NCI-H748 treated with DMSO at 0.1 percent for 48 hours (cell line): ENCODE results near the gene SYNGR2.
A peak's percentile ranks its signal among the peaks of the same experiment; 100 is the strongest.
"Not testable (repeated sequence)": the region's sequence is repeated elsewhere in the genome, so short reads cannot be mapped to it uniquely, and the experiment has no call there.

Experiments
- DNase-seq: peaks from one replicate; lab custom pipeline; 2025; lab: John Stamatoyannopoulos, UW

Gene SYNGR2

DNA sequence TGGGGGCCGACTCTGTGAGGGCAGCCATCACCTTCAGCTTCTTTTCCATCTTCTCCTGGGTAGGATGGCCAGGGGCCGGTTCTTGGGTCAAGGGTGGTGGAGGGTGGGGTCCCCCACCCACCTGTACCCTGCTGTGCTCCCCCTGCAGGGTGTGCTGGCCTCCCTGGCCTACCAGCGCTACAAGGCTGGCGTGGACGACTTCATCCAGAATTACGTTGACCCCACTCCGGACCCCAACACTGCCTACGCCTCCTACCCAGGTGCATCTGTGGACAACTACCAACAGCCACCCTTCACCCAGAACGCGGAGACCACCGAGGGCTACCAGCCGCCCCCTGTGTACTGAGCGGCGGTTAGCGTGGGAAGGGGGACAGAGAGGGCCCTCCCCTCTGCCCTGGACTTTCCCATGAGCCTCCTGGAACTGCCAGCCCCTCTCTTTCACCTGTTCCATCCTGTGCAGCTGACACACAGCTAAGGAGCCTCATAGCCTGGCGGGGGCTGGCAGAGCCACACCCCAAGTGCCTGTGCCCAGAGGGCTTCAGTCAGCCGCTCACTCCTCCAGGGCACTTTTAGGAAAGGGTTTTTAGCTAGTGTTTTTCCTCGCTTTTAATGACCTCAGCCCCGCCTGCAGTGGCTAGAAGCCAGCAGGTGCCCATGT lies 3.3 kb downstream of the SYNGR2 start:
- not testable (repeated sequence) for DNase-seq

DNA sequence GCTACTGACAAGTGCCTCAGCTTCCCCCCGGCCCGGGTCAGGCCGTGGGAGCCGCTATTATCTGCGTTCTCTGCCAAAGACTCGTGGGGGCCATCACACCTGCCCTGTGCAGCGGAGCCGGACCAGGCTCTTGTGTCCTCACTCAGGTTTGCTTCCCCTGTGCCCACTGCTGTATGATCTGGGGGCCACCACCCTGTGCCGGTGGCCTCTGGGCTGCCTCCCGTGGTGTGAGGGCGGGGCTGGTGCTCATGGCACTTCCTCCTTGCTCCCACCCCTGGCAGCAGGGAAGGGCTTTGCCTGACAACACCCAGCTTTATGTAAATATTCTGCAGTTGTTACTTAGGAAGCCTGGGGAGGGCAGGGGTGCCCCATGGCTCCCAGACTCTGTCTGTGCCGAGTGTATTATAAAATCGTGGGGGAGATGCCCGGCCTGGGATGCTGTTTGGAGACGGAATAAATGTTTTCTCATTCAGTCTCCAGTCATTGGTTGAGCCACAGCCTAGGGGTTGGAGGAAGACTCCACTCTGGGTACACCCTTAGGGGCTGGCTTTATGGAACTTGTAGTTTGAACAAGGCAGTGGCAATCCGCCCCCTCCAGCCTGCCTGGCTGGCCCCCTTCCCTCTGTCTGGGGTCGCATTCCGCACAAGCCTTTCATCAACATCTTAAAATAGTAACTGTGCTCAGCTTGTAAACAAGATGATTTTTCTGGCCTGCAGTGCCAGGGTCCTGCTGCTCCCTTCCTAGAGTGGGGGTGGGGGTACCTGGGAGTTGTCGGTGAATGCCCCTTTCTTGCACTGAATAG lies 4.1 kb downstream of the SYNGR2 start:
- no peak for DNase-seq

DNA sequence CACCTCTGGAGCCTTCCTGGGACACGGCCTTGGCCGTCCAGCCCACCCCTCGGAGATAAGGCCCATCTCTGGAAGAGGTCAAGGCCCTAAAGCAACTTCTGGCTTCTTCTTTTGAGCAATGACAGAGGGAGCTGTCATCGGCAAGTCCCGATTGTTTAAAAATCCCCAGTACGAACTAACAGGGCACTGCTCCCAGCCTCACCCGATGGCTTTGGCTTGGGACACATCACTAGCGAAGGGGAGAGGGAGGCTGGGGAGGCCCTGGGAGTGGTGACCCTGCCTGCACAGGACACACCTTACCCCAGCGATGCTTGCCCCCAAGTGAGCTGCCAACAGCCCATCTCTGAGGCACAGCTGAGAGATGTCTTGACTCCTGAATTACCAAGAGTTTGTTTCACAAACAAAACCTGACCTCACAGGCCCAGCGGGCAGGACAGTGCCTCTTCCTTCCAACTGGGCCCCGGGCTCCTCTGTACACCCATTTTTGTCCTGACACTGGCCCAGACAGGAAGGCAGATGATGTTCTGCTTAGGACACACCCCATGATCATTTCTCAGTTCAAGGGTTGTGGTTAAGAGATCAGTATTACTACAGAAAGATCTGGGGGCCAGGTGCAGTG lies 4.8 kb downstream of the SYNGR2 start:
- no peak for DNase-seq

DNA sequence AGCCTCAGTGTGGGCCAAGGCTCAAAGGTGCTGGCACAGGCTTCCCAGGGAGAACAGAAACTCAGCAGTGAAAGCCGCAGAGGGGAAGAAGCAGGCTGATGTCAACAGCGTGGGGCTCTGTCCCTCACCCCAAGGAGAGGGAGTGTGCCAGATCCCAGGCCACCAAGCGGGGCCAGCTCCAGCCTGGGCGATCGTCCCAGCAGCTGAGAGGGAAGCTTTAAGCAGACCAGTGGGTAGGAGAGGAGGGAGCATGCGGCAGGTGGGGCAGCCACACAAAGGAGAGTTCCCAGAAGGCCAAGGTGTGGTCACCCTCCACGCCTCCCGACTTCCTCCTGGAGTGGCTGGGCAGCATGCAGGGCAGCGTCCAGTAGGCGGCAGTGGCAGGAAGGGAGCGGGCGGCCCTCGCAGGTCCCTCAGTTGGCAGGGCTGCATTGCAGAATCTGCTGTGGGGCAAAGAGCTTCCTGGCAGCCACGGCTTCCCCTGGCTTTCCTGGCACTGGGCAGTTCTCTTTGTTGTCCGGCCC lies 6.0 kb downstream of the SYNGR2 start:
- DNase-seq, result no peak

DNA sequence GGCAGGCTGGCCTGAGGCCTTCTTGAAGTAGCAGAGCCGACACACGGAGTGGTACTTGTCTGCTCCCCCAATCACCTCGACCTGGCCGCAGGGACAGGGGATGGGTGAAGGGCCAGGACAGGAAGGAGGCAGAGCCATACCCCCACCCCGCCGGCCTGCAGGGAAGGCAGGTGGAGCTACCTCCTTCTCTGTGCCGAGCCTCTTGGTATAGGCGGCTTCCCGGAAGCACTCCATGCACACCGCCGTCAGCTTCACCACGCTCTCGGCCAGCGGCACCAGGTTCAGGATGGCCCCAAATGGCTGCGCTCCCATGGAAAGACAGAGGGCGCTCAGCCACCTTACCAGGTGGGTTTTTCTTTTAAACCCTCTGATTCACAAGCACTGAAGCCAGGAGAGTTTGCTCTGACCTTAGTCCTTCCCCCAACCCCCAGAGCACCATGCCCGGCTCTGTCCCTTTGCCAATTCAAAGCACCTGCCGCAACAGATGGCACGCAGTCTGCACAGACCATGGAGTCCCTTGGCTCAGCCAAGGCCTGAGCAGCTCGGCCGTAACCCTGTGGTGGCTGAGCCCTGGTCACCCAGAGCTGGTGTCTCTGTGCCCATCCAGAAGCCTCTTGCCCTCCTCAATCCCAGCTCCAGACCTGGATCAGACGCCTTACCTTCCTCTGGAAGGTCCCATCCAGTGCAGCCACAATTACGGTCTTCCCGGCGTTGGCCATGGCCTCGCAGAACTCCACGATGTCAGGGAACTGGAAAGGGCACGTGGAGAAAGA lies 6.7 kb downstream of the SYNGR2 start:
- DNase-seq, result no peak

DNA sequence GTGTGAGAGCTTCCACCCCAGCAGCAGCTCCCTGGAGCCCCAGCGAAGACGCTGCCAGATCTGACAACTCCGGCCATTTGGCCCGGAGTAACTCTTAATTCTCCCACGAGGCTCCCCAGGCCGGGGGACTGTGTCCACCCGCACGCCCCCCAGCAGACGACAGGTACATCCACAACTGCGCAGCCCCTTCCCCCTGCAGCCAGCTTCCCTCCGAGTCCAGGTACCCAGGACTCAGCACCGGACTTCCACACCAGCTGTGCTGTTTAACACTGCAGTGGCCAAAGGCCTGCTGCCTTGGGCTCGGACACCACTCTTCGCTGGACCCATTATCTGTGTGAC lies 7.2 kb downstream of the SYNGR2 start:
- DNase-seq, result no peak

DNA sequence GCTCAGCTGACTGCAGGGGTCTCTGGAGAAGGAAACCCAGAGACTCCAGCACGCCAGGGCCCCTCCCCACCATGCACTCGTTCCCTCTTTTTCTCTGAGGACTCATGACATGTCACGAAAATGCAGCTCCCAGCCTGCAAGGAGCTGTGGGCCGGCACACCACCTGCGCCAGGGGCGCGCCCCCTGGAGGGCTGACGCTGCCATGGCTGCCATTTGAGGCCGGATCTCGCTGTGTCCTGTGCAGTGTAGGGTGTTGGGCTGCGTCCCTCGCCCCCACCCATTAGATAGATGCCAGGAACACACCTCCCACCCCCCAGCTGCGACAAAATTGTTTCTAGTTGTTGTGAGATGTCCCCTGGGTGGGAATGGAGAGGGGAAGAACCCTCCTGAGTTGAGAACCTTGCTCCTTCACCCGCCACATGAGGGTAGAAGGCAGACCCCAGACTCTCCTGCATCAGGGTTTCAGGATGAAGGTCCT lies 8.2 kb downstream of the SYNGR2 start:
- DNase-seq, result no peak

DNA sequence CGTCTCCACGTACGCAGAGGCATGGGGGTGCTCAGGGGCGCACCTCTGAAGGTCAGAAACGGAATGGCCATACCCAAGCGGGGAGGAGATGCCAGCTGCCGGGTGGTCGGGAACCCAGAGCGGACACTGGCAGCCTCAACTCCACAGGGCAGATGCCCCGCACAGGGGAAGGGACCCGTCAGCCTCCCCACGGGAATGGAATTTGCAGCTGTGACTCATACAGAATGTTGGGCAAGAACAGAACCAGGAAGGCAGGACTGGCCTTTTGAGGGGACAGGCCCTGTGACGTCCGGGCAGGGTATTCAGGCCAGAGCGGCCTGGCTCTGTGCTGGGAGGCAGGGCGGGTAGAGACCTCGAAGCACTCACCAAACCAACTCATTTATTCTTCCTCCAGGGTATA lies 11.0 kb downstream of the SYNGR2 start:
- no peak for DNase-seq

DNA sequence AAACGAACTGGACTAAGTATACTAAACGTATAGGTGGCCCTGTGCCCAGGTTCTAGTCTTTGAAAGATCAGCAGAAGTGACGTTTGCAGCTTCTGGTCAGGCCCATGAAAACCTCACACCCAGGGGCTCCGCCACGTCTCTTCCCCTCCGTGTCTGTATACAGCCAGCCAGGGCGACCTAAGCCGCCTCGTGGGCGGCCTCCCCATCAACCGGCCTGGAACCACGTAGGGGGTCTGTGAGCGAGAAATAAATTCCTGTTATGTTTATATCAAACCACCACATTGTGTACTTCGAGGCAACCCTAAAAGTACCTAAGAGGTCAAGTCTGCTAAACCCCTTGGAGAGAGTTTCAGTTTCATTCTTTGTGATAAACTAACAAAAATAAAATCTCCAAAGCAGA lies 11.7 kb downstream of the SYNGR2 start:
- DNase-seq, result no peak

DNA sequence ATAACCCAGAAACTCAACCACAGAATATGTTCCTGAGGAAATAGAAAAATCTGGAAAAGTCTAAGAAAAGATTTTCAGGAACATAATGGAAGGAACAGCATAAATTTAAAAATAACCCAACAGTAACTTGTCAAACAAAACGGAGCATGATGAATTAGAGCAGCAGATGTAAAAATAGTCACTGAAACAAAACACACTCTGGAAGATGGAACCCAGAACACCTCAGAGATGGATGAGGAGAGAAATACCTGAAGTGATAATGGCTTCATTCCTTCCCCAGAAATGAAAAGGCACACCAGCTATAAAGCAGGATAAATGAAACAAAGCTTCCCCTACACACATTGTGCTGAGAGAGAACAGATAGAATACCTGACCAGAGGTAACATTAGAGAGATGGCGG lies 12.1 kb downstream of the SYNGR2 start:
- DNase-seq, result no peak

DNA sequence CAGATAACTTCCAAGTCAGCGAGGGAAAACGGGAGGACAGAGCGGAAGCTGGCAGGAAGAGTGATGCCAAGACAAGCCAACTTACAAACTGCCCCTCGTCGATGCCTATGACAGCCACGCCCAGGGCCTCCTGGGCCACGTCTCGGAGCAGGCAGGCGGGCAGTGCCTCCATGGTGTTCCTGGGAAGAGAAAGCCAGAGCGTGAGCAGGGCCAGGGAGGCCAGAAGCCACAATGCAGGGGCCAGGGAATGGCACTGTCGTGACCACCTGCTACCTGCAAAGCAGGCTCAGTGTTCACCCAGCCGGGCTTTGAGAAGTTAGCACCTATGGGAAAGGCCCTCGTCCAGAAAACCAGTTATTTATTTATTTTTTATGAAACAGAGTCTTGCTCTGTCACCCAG lies 14.1 kb downstream of the SYNGR2 start:
- DNase-seq, result no peak

DNA sequence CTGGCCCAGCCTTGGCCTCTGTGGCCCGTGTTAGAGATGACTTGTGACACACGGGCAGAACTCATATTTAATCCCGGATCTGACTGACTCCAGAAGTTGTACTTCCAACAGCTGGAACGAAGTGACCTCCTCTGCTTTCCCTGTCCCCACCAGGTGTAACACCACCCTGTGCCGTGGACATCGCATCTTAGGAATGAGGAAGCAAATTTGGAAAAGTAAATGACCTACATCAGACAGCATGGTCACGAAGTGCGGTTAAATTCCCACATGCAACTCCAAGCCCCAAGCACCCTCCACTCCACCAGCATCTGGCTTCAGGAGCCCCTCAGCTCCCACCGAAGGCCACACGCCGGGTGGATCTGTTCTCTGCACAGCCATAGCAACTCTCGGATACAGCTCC lies 15.5 kb downstream of the SYNGR2 start:
- DNase-seq, result no peak

DNA sequence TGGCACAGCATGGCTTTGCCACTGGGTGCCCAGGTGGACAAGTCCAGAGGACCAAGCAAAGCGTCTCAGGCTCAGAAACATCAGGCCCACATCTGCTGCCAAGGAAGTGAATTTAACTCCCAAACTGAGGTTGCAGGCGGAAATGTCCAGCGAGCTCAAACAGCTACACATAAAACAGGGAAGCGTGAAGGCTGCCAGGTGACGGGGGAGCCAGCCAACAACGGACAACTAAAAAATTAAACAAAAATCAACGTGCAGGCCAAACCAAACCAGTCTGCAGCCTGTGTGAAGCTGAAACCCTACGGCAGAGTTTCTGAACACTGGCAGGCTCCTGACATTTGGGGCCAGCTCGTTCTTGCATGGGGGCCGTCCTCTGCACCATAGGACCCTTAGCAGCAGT lies 16.0 kb downstream of the SYNGR2 start:
- no peak for DNase-seq

DNA sequence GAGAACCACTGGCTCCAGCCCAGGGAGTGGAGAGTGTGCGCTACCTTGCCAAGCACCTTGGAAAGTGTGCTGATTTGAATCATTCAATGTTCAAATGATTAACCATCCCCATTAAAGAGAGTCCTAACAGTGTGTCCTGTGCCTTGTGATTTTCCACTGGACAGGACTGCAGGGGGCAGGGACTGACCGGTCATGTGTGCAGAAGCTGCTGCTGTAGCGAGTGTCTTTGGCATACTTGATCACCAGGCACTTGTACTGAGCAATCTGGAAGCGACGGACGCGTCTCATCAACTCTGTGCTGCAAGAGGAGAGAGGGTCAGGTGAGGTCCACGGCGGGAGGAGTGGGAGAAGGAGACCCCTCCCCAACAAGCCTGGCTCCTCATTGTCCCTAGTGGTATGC lies 16.5 kb downstream of the SYNGR2 start:
- no peak for DNase-seq

DNA sequence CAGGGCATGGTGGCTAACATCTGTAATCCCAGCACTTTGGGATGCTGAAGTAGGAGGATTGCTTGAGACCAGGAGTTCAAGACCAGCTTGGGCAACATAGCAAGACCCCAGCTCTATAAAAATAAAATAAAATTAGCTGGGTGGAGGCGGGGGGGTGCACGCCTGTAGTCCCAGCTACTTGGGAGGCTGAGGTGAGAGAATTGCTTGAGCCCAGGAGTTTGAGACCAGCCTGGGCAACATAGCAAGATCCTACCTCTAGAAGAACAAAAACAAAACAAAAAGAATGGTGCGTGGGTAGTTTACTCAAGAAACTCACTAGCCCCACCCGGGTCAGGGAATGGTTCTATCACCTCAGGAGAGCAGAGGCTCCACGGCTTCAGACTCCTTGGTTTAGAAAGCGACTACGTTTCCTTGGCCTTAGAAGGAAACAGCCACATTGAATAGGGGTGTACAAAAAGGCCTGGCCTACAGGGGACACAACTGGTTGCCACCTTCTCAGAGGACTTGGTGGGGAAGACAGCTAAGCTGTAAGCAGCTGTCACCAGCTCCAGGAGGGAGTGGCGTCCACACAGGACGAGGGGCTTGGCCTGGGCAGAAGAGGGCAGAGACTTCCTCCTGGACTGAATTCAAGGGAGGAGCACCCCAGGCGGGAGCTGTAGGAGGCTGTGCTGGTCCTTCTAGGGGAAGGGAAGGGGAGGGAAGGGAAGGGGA lies 17.8 kb downstream of the SYNGR2 start:
- no peak for DNase-seq

DNA sequence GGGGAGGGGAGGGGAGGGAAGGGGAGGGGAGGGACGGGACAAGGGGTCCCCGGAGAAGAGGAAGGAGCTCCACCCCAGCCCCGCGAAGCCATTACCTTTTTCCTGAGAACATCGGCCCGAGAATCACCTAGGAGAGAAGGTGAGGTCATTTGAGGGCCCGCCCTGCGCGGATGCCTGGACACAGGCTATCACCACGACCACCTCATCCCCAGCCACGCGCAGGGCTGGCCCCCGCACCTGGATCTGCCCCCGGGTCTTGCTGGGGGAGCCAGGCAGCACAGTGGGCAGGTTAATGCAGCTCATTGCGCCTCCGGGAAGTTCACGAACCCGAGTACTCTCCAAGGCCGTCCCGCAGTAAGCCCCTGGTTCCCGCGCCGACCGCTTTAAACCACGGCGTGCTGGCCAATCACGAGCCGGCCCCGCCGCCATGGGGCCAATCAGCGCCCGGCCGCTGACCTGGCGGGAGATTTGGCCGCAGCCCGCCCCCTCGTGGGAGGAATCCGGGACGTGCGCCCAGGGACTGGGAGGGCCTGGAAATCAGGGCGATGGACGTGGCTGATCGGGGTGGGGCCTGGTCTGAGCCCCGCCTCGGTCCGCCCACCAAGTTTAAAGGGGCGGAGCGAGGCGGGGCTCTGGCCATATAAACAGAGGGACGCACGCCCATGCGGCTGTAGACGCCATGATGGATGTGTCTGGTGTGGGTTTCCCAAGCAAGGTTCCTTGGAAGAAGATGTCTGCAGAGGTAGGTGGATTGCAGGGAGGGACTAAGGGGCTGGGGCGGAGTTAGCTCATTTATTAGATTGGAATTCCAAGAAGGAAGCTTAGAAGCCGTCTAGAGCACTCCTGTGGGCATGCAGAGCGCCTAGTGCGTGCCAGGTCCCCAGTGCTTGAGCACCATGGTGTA lies 18.6 kb downstream of the SYNGR2 start, which contains the start of the genes AFMID and TK1:
Gene AFMID (plus strand): TSS at position 671 of the 904 bp plus-strand sequence. CDS start 9 bp downstream, at position 680.
Gene TK1 (minus strand): TSS at position 361 of the 904 bp plus-strand sequence. CDS start 58 bp downstream, at position 303.
- peak; percentile 81 for DNase-seq

DNA sequence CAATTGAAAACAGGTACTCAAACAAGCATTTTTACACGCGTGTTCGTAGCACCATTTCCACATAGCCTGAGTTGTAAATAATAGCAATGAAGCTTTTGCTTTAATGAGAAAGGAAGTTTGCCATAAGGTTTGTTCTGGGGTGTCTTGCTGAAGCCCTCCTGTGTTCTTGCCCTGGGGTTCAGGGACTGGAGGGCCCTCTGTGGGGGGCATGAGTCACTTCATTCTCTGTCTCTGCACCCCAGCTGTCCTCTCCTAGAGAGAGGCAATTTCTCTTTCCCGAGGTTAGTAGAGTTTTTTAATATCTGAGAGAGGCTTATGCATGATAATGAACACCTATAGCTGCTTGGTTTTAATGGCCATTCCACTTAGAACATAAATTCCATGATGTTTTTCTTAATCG lies 28.3 kb downstream of the SYNGR2 start:
- no peak for DNase-seq

DNA sequence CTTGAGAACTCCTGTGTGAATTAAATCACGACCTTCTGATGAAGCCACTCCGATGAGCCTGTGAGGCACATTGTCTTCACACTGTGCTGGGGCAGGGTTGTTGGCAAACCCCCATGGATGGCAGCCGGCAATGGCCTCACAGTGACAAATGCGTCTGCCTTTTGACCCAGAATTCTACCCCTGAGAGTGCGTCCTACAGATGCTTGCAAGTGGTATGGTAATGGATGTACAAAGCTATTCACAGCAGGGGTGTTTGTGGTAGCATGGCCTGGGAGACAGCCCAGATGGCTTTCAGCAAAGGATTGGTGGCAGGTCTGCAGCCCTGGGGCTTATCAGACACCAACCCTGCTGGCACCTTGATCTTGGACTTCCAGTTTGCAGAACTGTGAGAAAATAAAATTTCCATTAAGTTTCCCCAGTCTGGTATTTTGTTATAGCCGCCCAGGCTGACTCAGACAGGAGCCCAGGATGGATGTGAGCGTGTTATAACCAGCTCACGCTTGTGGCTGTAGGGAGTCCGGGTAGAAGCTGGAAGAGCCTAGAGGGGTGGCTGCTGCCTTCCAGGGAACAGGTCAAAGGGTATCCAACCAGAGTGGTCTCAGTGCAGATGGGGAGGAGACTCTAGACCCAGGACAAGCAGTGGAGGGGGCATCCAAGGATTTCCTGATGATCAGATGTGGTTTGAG lies 28.9 kb downstream of the SYNGR2 start:
- no peak for DNase-seq

DNA sequence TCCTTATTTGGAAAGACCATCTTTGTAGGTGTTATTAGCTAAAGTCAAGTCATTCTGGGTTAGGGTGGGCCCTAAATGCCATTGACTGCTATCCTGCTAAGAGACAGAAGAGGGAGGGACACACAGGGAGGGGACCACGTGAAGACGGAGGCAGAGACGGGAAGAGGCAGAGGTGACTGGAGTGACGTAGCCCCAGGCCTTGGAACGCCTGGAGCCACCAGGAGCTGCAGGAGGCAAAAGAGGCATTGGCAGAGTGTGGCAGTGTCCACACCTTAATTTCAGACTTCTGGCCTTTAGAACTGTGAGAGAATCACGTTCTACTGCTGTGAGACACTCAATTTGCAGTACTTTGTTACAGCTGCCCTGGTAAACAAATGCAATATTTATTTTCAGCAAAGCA lies 32.1 kb downstream of the SYNGR2 start:
- DNase-seq, result no peak

DNA sequence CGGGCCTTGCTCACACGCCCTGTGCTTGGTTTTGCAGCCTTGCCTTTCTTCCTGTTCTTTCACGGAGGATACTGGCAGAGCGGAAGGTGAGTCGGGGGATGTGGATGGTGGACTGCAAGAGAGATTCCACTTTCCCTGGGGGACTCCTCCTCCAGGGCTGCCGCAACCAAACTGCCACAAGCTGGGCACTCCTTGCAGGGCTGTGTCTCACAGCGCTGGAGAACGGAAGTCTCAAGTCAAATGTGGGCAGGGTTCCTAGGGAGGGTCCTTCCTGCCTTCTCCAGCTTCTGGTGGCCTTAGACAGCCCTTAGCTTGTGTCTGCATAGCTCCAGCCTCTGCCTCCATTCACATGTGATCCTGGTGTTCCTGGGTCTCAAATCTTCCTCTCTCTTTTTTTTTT lies 34.3 kb downstream of the SYNGR2 start:
- DNase-seq, result no peak
